ENCODE measurements around the gene ATP8A2.
A peak's percentile ranks its signal among the peaks of the same experiment; 100 is the strongest.

Gene ATP8A2

GRCh38 chr13:25868490-25868889 is 496.7 kb downstream of the ATP8A2 start:
- no peak for DNase-seq

GRCh38 chr13:25869941-25870340 is 498.2 kb downstream of the ATP8A2 start:
- DNase-seq: no peak

- DNase-seq: no peak
Measured at GRCh38 chr13:25871389-25872125, 499.8 kb downstream of the ATP8A2 start.

- peak; percentile 21 for DNase-seq
Measured at GRCh38 chr13:25872481-25873241, 500.9 kb downstream of the ATP8A2 start.

DNA sequence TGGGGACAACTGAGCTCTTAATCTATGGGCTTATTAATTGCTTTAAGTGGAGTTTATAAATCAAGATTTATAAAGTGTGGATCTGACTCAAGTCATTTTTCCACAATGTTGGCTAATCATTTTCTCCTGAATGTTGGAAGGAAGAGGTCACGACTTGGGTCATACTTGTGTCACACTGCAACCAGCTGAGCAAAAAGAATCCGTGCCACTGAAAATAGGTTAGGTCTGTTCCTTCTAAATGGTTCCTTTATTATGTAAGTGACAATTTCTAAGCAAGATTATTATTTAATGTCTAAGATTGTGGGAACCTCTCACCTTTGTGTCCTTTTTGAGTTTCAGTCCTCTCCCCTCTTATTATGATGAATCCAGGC is 501.5 kb downstream of the ATP8A2 start:
- no peak for DNase-seq

- no peak for DNase-seq
Measured at GRCh38 chr13:25874064-25874737, 502.4 kb downstream of the ATP8A2 start.

DNA sequence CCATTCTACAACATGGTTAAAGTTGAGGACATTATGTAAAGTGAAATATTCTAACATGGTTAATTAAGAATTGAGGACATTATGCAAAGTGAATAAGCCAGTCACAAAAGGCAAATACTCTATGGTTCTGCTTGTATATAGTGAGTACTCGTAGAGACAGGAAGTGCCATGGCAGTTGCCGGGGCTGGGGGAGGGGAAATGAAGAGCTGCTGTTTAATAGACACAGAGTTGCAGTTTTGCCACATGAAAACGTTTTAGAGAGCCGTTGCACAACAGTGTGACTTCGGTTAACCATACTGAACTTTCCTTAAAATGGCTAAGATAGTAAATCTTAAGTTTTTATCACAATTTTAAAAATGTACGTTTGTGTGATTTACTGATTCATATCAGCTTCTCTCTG is 503.1 kb downstream of the ATP8A2 start:
- DNase-seq: peak; percentile 62

DNA sequence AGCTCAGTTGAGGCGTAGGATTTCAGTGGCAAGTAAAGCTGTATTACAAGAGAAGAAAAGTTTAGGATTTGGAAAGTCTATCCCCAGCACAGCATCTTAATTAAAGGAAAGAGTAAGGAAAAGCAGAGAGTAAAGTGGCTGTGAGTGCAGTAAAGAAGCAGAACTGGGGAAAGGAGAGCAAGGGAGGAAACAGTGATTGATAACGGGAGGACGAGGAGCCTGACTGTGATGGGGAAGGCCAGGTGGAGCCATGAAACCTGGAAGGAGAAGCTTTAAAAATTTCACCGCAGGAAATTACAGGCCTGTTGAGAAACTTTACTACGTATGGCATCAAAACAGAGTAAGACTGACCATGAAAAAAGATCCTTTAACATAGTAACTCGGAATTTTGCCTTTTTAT is 504.5 kb downstream of the ATP8A2 start:
- no peak for DNase-seq

DNA sequence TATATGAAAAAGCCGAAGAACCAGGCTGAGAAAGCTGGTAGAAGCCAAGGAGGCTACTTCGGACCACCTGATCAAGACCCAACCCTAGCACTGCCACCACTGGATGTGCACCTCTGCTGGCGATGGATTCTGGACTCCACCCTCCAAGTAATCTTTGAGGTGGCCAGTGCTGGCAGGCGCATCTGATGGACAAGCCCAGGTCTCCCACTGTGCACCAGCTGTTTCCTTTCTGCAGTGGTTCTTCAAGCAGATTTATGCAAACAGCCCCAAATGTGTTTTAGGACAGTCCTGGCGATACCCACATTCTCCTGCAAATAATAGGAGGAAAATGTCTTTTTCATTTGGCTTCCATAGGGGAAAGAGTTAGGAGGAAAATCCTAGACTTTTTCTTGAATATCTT is 507.7 kb downstream of the ATP8A2 start:
- DNase-seq: no peak

- DNase-seq: no peak
Measured at GRCh38 chr13:25881136-25881926, 509.6 kb downstream of the ATP8A2 start.

- no peak for DNase-seq
Measured at GRCh38 chr13:25881971-25882451, 510.2 kb downstream of the ATP8A2 start.

- no peak for DNase-seq
Measured at GRCh38 chr13:25882466-25883357, 510.9 kb downstream of the ATP8A2 start.

DNA sequence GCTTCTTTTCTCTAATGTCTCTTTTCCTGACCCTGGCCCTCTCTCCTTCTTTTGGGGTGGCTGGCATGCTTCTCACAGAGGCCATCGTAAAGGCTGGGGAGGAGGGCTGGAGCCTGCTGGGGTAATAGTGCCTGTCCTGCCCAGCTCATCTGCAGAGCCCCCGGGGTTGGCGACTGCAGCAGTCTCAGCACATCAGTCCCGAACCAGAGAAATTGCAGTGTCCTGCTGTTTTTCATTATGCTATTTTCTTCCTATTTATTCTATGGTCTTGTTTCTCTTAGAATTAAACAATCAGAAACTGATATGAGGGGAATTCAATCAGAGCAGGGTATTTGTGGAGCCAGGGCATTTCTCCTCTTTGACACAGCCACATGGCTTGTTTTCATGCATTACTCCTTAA is 513.6 kb downstream of the ATP8A2 start:
- no peak for DNase-seq

- peak; percentile 52 for DNase-seq
Measured at GRCh38 chr13:25886438-25887214, 514.9 kb downstream of the ATP8A2 start.

DNA sequence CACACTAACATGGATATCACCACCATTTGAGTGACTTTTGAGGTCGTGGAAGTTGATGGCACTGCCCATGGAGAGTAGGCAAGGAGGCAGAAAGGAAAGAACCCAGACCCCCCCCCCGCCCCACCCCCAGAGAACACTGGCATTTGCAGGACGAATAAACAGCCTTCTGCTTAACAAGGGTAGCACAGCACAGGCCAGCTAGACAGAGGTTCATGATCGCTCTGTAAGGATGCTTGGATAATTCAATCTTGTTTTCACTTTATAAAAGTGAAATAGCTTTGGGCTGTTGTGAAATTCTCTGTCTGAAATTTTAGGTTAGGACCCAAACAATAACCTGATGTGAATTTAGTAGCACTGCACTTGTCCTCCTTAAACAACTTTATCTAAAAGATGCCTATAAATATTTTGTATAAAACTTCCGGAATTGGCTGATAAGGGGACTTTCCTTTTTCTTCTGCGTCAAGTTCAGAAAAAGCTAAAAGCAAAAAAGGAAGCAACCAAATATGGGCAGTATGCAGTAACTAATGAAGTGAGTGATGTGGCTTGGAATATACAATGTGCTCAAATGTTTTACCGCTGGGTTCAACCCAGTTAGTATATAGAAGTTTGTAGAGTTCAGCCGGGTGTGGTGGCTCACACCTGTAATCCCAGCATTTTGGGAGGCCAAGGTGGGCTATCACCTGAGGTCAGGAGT is 516.3 kb downstream of the ATP8A2 start:
- no peak for DNase-seq

DNA sequence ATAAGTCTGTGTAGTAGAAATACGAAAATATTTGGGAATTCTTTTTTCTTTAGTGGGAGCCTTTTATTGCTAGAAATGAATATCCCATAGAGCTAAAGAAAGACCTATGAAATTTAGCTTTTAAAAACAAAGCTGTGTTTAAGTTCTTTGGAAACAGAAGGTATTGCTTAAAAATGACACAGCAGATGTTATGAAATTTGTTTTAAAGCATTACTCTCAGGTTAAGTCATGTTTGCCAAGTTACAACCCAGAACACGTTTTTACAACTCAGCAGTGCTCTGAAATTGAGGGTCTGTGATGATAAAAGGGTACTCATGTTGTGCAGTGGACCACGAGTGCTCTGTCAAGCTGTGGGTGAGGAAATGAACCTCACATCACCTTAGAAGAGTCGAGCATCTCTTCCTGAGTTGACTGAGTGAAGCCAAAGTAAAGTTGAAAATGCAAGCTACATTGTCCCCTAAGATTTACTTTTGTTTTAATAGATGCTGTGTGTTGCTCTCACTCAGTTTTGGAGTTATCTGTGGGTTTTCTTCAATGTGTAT is 519.0 kb downstream of the ATP8A2 start:
- no peak for DNase-seq

GRCh38 chr13:25898991-25899390 is 527.2 kb downstream of the ATP8A2 start:
- DNase-seq: no peak

DNA sequence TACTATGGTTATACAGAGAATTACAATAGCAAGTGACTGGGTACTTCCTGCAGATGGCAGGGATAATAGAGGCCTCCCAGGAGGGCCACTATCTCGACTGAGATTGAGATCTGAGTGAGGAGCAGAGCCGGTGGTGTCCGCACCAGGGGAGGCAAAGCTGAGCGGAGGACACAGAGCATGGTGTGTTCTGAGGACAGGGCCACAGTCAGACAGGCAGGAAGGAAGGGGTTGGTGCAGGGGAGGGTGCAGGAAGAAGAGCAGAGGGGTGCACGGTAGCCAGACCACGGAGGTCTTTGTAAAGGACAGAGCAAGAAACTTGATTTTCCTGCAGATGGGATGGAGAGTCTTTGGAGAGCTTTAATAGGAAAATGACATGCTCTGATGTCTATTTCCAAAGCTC is 527.7 kb downstream of the ATP8A2 start:
- no peak for DNase-seq

DNA sequence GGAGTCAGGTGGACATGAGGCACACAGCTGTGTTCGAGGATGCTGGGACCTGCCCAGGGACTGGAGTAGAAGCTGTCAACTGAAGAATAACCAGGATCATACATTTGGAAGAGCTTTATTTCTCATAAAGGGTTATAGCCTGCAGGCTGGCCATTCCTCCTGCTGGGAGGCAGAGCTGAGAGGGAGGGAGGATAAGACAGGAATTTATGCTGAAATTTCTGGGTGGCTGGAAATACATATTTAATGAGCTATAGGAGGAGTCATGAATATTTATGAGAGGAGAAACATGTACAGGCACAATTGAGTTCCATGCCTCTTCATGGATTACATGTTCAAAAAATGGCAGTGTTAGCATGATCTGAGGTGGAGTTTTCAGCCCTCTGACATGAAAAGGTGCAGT is 528.2 kb downstream of the ATP8A2 start:
- DNase-seq: no peak

Measured in stimulated activated CD4-positive, alpha-beta T cell treated with anti-CD3 and anti-CD28 coated beads, Interleukin-4, amount 100 ng/mL, for 24 hours (primary cell).